HFFc6 (cell line): ENCODE measurements around the gene SMTNL2. TPM values are rescaled to one million over a fixed set of nuclear protein-coding genes. Genes with fewer than 3 reads are reported as not detected.

ENCODE experiments used
- DNase-seq: peaks from one replicate; pipeline ENCODE4 v3.0.0-alpha.2; 2018
- H3K27ac Mint-ChIP-seq: 2 replicates; pipeline ENCODE4 v1.8.0; 2020; ENCODE audit warnings: mild to moderate bottlenecking, mixed read lengths
- H3K27me3 Mint-ChIP-seq: 2 replicates; pipeline ENCODE4 v1.8.0; 2021; ENCODE audit warnings: mild to moderate bottlenecking, moderate library complexity, mixed read lengths; ENCODE audit not compliant: insufficient read depth
- H3K36me3 Mint-ChIP-seq: 2 replicates; pipeline ENCODE4 v1.8.0; 2021; ENCODE audit warnings: low read depth, mixed read lengths
- H3K4me1 Mint-ChIP-seq: 2 replicates; pipeline ENCODE4 v1.8.0; 2020; ENCODE audit warnings: low read depth, mixed read lengths
- H3K4me3 Mint-ChIP-seq: 2 replicates; pipeline ENCODE4 v1.8.0; 2020; ENCODE audit warnings: mild to moderate bottlenecking, moderate library complexity, mixed read lengths
- H3K9me3 Mint-ChIP-seq: 2 replicates; pipeline ENCODE4 v1.8.0; 2020; ENCODE audit warnings: mild to moderate bottlenecking, mixed read lengths
- total RNA-seq, 6 experiments: library from RNA; stranded (reverse); fragmentation: NEBNext Ultra II Directional; extraction: Animal tissue kit (Norgen Biotek cat#: 25700); gene quantifications; 2 replicates in 1 of 6; 3 replicates in 5 of 6; pipeline ENCODE4 v1.2.3, GENCODE V29; 2021
- TF ChIP-seq, protein P1 (sequence below): fragments of 200-600 bp; sonication (generic); IDR thresholded peaks from 2 replicates; pipeline ENCODE4 v1.5.0; 2021; ENCODE audit warnings: antibody characterized with exemption, mild to moderate bottlenecking

Gene SMTNL2
- total RNA-seq, 6 experiments from 2014 or later, result not detected

DNA sequence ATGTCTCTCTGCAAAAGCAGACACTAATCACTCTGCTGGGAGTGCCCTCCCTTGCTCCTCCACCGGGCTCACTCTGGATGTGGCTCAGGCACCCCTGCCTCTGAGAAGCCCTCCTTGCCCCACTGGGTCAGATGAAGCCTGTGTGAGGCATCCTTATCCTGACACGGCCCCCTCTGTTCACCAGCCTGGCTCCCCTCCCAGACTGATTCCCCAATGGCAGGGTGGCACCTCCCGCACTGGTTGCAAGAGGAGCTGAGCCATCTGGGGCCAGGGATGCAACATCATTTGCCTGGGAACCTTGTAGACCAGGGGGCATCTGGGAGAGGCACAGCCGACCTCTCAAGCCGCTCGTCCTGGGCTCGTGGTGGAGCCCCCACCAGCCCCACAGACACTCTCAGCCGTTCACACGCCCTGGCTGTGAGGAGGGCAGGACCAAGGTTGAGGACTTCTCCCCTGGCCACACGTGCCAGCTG lies 6.7 kb downstream of the SMTNL2 start:
- DNase-seq, result no peak
- H3K36me3 Mint-ChIP-seq, result no peaks in the 10 kb centered on the region
- H3K4me3 Mint-ChIP-seq, result no peak overlapping the region
- no peak overlapping the region for H3K27ac Mint-ChIP-seq
- TF ChIP-seq, protein P1, sequence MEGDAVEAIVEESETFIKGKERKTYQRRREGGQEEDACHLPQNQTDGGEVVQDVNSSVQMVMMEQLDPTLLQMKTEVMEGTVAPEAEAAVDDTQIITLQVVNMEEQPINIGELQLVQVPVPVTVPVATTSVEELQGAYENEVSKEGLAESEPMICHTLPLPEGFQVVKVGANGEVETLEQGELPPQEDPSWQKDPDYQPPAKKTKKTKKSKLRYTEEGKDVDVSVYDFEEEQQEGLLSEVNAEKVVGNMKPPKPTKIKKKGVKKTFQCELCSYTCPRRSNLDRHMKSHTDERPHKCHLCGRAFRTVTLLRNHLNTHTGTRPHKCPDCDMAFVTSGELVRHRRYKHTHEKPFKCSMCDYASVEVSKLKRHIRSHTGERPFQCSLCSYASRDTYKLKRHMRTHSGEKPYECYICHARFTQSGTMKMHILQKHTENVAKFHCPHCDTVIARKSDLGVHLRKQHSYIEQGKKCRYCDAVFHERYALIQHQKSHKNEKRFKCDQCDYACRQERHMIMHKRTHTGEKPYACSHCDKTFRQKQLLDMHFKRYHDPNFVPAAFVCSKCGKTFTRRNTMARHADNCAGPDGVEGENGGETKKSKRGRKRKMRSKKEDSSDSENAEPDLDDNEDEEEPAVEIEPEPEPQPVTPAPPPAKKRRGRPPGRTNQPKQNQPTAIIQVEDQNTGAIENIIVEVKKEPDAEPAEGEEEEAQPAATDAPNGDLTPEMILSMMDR, result no peak
- no peaks in the 10 kb centered on the region for H3K9me3 Mint-ChIP-seq
- peaks cover 47% of the 10 kb centered on the region for H3K27me3 Mint-ChIP-seq
- H3K4me1 Mint-ChIP-seq, result no peaks in the 10 kb centered on the region

DNA sequence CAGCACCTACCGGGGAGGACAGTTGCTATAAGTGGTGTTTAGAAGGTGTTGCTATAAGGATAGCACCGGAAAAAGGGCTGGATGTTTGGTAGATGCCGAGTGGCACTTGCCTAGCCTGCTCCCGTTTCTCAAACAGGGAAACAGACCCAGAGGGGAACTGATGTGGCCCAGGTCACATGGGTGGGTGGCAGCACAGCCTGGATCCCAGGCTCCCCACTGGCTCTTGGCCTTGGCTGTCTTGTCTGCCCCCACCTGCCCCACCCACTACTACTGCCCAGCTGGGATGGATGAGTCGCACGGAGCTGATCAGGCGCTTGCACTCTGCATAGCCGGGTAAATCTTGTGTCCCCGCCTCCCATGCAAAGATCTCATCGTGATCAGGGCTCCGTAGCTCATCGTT lies 7.2 kb downstream of the SMTNL2 start:
- Mint-ChIP-seq H3K9me3 (no peaks in the 10 kb centered on the region), H3K4me1 (no peaks in the 10 kb centered on the region), H3K27ac (no peak overlapping the region), H3K27me3 (peaks cover 43% of the 10 kb centered on the region), H3K4me3 (no peak overlapping the region), H3K36me3 (no peaks in the 10 kb centered on the region)
- TF ChIP-seq, protein P1, result no peak
- peak; percentile 8 for DNase-seq

GRCh38 chr17:4592240-4593005 lies 8.1 kb downstream of the SMTNL2 start:
- no peak overlapping the region for H3K4me3 Mint-ChIP-seq
- no peaks in the 10 kb centered on the region for H3K4me1 Mint-ChIP-seq
- no peaks in the 10 kb centered on the region for H3K9me3 Mint-ChIP-seq
- no peaks in the 10 kb centered on the region for H3K36me3 Mint-ChIP-seq
- TF ChIP-seq, protein P1, result no peak
- peaks cover 35% of the 10 kb centered on the region for H3K27me3 Mint-ChIP-seq
- no peak overlapping the region for H3K27ac Mint-ChIP-seq
- no peak for DNase-seq

DNA sequence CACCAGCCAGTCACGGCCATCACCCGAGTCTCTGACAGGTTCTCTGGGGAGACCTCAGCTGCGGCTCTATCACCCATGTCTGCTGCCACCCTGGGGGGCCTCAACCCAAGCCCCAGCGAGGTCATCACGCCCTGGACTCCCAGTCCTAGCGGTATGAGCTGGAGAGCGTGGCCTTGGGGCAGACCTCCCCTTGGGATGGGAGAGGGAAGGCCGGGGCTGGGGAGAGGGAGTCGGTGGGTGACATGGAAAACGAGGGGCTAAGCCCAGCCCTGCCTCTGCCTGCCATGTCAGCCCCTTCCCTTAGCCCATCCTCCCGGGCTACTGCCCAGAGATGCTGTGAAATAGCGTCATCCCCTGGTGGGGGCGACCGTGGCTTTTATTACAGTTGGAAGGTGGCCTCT lies 8.7 kb downstream of the SMTNL2 start:
- TF ChIP-seq, protein P1, result no peak
- no peak overlapping the region for H3K4me3 Mint-ChIP-seq
- peaks cover 38% of the 10 kb centered on the region for H3K27me3 Mint-ChIP-seq
- DNase-seq, result no peak
- no peaks in the 10 kb centered on the region for H3K4me1 Mint-ChIP-seq
- H3K9me3 Mint-ChIP-seq, result no peaks in the 10 kb centered on the region
- no peaks in the 10 kb centered on the region for H3K36me3 Mint-ChIP-seq
- H3K27ac Mint-ChIP-seq, result no peak overlapping the region

- peaks cover 44% of the 10 kb centered on the region for H3K27me3 Mint-ChIP-seq
- no peaks in the 10 kb centered on the region for H3K36me3 Mint-ChIP-seq
- H3K4me3 Mint-ChIP-seq, result no peak overlapping the region
- no peaks in the 10 kb centered on the region for H3K4me1 Mint-ChIP-seq
- TF ChIP-seq, protein P1, result no peak
- H3K27ac Mint-ChIP-seq, result no peak overlapping the region
- no peaks in the 10 kb centered on the region for H3K9me3 Mint-ChIP-seq
- no peak for DNase-seq
Observed at GRCh38 chr17:4594406-4594805, 10.1 kb downstream of the SMTNL2 start.
